Measurements from ENCODE around the gene ANK2. TPM values are rescaled to one million over a fixed set of nuclear protein-coding genes. Genes with fewer than 3 reads are reported as not detected.

ANK2 gene
- polyA plus RNA-seq, 1 donor (not counting 4 experiments of a cell fraction or from before 2014, with no cell fraction given) = 0.22 TPM

GRCh38 chr4:113407409-113407808 lies 358.0 kb downstream of the ANK2 start:
- no peaks in the 10 kb centered on the region for H3K36me3 ChIP-seq (ENCODE audit: control insufficient read depth in 2 of 2, extremely low read depth in 1 of 2, insufficient read depth in 2 of 2, low read length in 2 of 2)
- no peak overlapping the region for H3K4me3 ChIP-seq (ENCODE audit: control insufficient read depth in 2 of 3, extremely low read depth in 1 of 3, insufficient read depth in 2 of 3, low read depth in 1 of 3, low read length in 3 of 3)
- H3K9me3 ChIP-seq (ENCODE audit: control insufficient read depth, low read depth, low read length) = no peaks in the 10 kb centered on the region
- no peaks in the 10 kb centered on the region for H3K9me1 ChIP-seq (ENCODE audit: control insufficient read depth, extremely low read depth, insufficient read depth, low read length)
- H3K9ac ChIP-seq (ENCODE audit: control insufficient read depth, extremely low read depth, insufficient read depth, low read length) = no peak overlapping the region
- H3K79me2 ChIP-seq (ENCODE audit: control insufficient read depth, insufficient read depth, low read length) = no peaks in the 10 kb centered on the region
- no peak overlapping the region for H3K4me2 ChIP-seq (ENCODE audit: control insufficient read depth, extremely low read depth, insufficient read depth, low read depth, low read length)
- DNase-seq (ENCODE audit: low read depth, low spot score) (no peak), FAIRE-seq (no peak)
- no peak overlapping the region for H2AFZ ChIP-seq (ENCODE audit: control insufficient read depth, low read length)
- no peaks in the 10 kb centered on the region for H3K27me3 ChIP-seq (ENCODE audit: control insufficient read depth, extremely low read depth, insufficient read depth, low read length)
- H4K20me1 ChIP-seq (ENCODE audit: control insufficient read depth, extremely low read depth, insufficient read depth, low read length) = no peaks in the 10 kb centered on the region
- peaks cover 3% of the 10 kb centered on the region for H3K4me1 ChIP-seq (ENCODE audit: control insufficient read depth, extremely low read depth, insufficient read depth, low read length)
- dilution Hi-C loops (cut with MboI; ENCODE audit: extremely low pct_ligation_motif_present, low sequenced_read_pairs) = no loop called here
- no peak for TF ChIP-seq CTCF (optimal IDR thresholded peaks at IDR 0.05 in 1 of 3, IDR thresholded peaks at IDR 0.05 in 1 of 3, conservative IDR thresholded peaks at IDR 0.05 in 1 of 3; ENCODE audit: extremely low read depth in 1 of 3, insufficient read depth in 2 of 3, low read length in 3 of 3)
- no peak for TF ChIP-seq EZH2 (IDR thresholded peaks at IDR 0.05; ENCODE audit: low read length)
- H3K27ac ChIP-seq (ENCODE audit: control insufficient read depth, insufficient read depth, low read length) = no peak overlapping the region

- TF ChIP-seq CTCF (optimal IDR thresholded peaks at IDR 0.05 in 1 of 3, IDR thresholded peaks at IDR 0.05 in 1 of 3, conservative IDR thresholded peaks at IDR 0.05 in 1 of 3; ENCODE audit: extremely low read depth in 1 of 3, insufficient read depth in 2 of 3, low read length in 3 of 3) (no peak), EZH2 (IDR thresholded peaks at IDR 0.05; ENCODE audit: low read length) (no peak)
- dilution Hi-C loops (cut with MboI; ENCODE audit: extremely low pct_ligation_motif_present, low sequenced_read_pairs) = no loop called here
- no peak overlapping the region for H3K4me3 ChIP-seq (ENCODE audit: control insufficient read depth in 2 of 3, extremely low read depth in 1 of 3, insufficient read depth in 2 of 3, low read depth in 1 of 3, low read length in 3 of 3)
- H3K4me2 ChIP-seq (ENCODE audit: control insufficient read depth, extremely low read depth, insufficient read depth, low read depth, low read length) = no peak overlapping the region
- H3K9me3 ChIP-seq (ENCODE audit: control insufficient read depth, low read depth, low read length) = no peaks in the 10 kb centered on the region
- no peaks in the 10 kb centered on the region for H4K20me1 ChIP-seq (ENCODE audit: control insufficient read depth, extremely low read depth, insufficient read depth, low read length)
- FAIRE-seq = no peak
- no peak for DNase-seq (ENCODE audit: low read depth, low spot score)
- no peak overlapping the region for H2AFZ ChIP-seq (ENCODE audit: control insufficient read depth, low read length)
- no peaks in the 10 kb centered on the region for H3K9me1 ChIP-seq (ENCODE audit: control insufficient read depth, extremely low read depth, insufficient read depth, low read length)
- peaks cover 3% of the 10 kb centered on the region for H3K4me1 ChIP-seq (ENCODE audit: control insufficient read depth, extremely low read depth, insufficient read depth, low read length)
- no peaks in the 10 kb centered on the region for H3K36me3 ChIP-seq (ENCODE audit: control insufficient read depth in 2 of 2, extremely low read depth in 1 of 2, insufficient read depth in 2 of 2, low read length in 2 of 2)
- H3K79me2 ChIP-seq (ENCODE audit: control insufficient read depth, insufficient read depth, low read length) = no peaks in the 10 kb centered on the region
- no peak overlapping the region for H3K9ac ChIP-seq (ENCODE audit: control insufficient read depth, extremely low read depth, insufficient read depth, low read length)
- no peaks in the 10 kb centered on the region for H3K27me3 ChIP-seq (ENCODE audit: control insufficient read depth, extremely low read depth, insufficient read depth, low read length)
- no peak overlapping the region for H3K27ac ChIP-seq (ENCODE audit: control insufficient read depth, insufficient read depth, low read length)
Measured at GRCh38 chr4:113409181-113409580, 359.7 kb downstream of the ANK2 start.
